Astrocyte (in vitro differentiated cells and primary cell): ENCODE data around the gene UROC1. TPM values are rescaled to one million over a fixed set of nuclear protein-coding genes. Genes with fewer than 3 reads are reported as not detected.

Experiments used
- DNase-seq: peaks from one replicate; pipeline ENCODE4 v3.0.0-alpha.2; 2010; ENCODE audit warnings: low read depth
- FAIRE-seq: peaks from 2 replicates; lab custom pipeline; 2011; peaks lifted over from hg19 to GRCh38; lab: Jason Lieb, UNC
- H2AFZ ChIP-seq: 2 replicates; pipeline ENCODE4 v1.6.0; 2012; ENCODE audit warnings: low read depth, low read length, inconsistent platforms
- H3K27ac ChIP-seq: 2 replicates; pipeline ENCODE4 v1.5.1; 2011; ENCODE audit warnings: low read depth, low read length, inconsistent platforms
- H3K27me3 ChIP-seq: 2 replicates; pipeline ENCODE4 v1.6.0; 2011; ENCODE audit warnings: low read length, inconsistent platforms; ENCODE audit not compliant: insufficient read depth
- H3K36me3 ChIP-seq: 2 replicates; pipeline ENCODE4 v1.5.1; 2011; ENCODE audit warnings: low read length, inconsistent platforms; ENCODE audit not compliant: insufficient read depth
- H3K4me1 ChIP-seq: 2 replicates; pipeline ENCODE4 v1.5.1; 2011; ENCODE audit warnings: low read length, inconsistent platforms; ENCODE audit not compliant: insufficient read depth
- H3K4me2 ChIP-seq: 2 replicates; pipeline ENCODE4 v1.6.0; 2012; ENCODE audit warnings: low read length, inconsistent platforms
- H3K4me3 ChIP-seq: 2 replicates; pipeline ENCODE4 v1.5.1; 2011; ENCODE audit warnings: low read depth, mild to moderate bottlenecking, low read length, inconsistent platforms; ENCODE audit not compliant: insufficient read depth
- H3K79me2 ChIP-seq: 2 replicates; pipeline ENCODE4 v1.6.0; 2012; ENCODE audit warnings: mild to moderate bottlenecking, low read length, inconsistent platforms; ENCODE audit not compliant: insufficient read depth
- H3K9ac ChIP-seq: 2 replicates; pipeline ENCODE4 v1.6.0; 2012; ENCODE audit warnings: mild to moderate bottlenecking, low read length, inconsistent platforms
- H3K9me3 ChIP-seq: 2 replicates; pipeline ENCODE4 v1.5.1; 2012; ENCODE audit warnings: low read depth, mild to moderate bottlenecking, low read length, inconsistent platforms; ENCODE audit not compliant: insufficient read depth
- H4K20me1 ChIP-seq: 2 replicates; pipeline ENCODE4 v1.6.0; 2012; ENCODE audit warnings: low read length, inconsistent platforms; ENCODE audit not compliant: insufficient read depth
- H3K27ac Mint-ChIP-seq: one replicate; pipeline ENCODE4 v1.8.0; 2021; ENCODE audit warnings: mild to moderate bottlenecking, mixed read lengths; ENCODE audit not compliant: unreplicated experiment
- H3K27me3 Mint-ChIP-seq: one replicate; pipeline ENCODE4 v1.8.0; 2021; ENCODE audit warnings: low read depth, mixed read lengths; ENCODE audit not compliant: unreplicated experiment
- H3K36me3 Mint-ChIP-seq: one replicate; pipeline ENCODE4 v1.8.0; 2021; ENCODE audit warnings: low read depth, mixed read lengths; ENCODE audit not compliant: unreplicated experiment
- H3K4me1 Mint-ChIP-seq: one replicate; pipeline ENCODE4 v1.8.0; 2021; ENCODE audit warnings: low read depth, mixed read lengths; ENCODE audit not compliant: unreplicated experiment
- H3K4me3 Mint-ChIP-seq: one replicate; pipeline ENCODE4 v1.8.0; 2021; ENCODE audit warnings: mild to moderate bottlenecking, moderate library complexity, mixed read lengths; ENCODE audit not compliant: unreplicated experiment
- H3K9me3 Mint-ChIP-seq: one replicate; pipeline ENCODE4 v1.8.0; 2021; ENCODE audit warnings: mild to moderate bottlenecking, mixed read lengths; ENCODE audit not compliant: unreplicated experiment
- EZH2 ChIP-seq: IDR thresholded peaks from 2 replicates; pipeline ENCODE4 v1.6.1; 2012; ENCODE audit warnings: mild to moderate bottlenecking, low read length, inconsistent platforms; ENCODE audit not compliant: insufficient read depth
- total RNA-seq: library from RNA; stranded (reverse); gene quantifications from 2 replicates; pipeline ENCODE4 v1.2.1, GENCODE V29; 2021
- TF ChIP-seq, protein P1 (sequence below): IDR thresholded peaks from 2 replicates; pipeline ENCODE4 v1.5.1; 2011; ENCODE audit warnings: low read depth, mild to moderate bottlenecking, inconsistent platforms, low read length, moderate library complexity; ENCODE audit not compliant: insufficient read depth

The UROC1 gene
- total RNA-seq, 1 donor from 2014 or later = not detected

DNA sequence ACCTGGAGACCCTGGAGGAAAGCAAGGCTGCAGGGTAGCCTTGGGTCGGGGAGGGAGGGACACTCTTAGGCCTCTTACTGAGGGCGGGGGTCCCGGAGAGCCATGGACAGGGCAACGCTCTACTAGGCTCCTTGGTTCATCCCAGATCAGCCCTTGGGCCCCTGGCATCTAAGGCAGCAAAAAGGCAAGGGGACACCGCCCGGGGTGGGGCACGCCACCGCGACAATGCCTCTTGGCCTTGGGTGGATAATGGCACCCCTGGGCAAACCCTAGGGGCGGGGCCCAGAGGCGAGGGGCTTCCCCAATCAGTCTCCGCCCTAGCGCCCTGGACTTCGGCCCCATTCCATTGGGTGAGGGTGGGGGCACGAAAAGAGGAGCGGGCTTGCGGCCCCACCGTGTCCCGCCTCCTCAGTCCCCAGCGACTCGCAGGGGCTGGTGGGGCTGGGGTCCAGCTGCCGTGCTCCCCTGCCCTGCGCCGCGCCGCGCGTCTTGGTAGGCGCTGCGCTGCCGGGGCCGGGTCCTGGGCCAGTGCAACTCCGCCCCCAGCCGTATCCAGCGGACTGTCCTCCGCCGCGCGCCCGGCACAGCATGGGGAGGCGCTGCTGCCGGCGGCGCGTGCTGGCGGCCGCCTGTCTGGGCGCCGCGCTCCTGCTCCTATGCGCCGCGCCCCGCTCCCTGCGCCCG, 6.3 kb upstream of the UROC1 start, which contains the start of gene CHST13:
CHST13 (plus strand) TSS at position 411 of the 684 bp plus-strand sequence; CDS start at position 589, 178 bp downstream.
- no peaks in the 10 kb centered on the region for H3K4me1 Mint-ChIP-seq
- FAIRE-seq (no peak), DNase-seq (peak; percentile 39)
- Histone ChIP-seq H4K20me1 (no peaks in the 10 kb centered on the region), H3K9ac (no peak within 1 kb of the TSS), H3K4me1 (peaks cover 7% of the 10 kb centered on the region), H3K4me2 (peak within 1 kb of the TSS; percentile 77), H3K9me3 (no peaks in the 10 kb centered on the region), H3K27ac (no peak within 1 kb of the TSS), H3K36me3 (no peaks in the 10 kb centered on the region), H2AFZ (peak within 1 kb of the TSS; percentile 71), H3K27me3 (peaks cover 21% of the 10 kb centered on the region), H3K4me3 (peak within 1 kb of the TSS; percentile 28), H3K79me2 (no peaks in the 10 kb centered on the region)
- peaks cover 74% of the 10 kb centered on the region for H3K27me3 Mint-ChIP-seq
- peak; percentile 34 for TF ChIP-seq EZH2
- TF ChIP-seq, protein P1, sequence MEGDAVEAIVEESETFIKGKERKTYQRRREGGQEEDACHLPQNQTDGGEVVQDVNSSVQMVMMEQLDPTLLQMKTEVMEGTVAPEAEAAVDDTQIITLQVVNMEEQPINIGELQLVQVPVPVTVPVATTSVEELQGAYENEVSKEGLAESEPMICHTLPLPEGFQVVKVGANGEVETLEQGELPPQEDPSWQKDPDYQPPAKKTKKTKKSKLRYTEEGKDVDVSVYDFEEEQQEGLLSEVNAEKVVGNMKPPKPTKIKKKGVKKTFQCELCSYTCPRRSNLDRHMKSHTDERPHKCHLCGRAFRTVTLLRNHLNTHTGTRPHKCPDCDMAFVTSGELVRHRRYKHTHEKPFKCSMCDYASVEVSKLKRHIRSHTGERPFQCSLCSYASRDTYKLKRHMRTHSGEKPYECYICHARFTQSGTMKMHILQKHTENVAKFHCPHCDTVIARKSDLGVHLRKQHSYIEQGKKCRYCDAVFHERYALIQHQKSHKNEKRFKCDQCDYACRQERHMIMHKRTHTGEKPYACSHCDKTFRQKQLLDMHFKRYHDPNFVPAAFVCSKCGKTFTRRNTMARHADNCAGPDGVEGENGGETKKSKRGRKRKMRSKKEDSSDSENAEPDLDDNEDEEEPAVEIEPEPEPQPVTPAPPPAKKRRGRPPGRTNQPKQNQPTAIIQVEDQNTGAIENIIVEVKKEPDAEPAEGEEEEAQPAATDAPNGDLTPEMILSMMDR = no peak
- H3K27ac Mint-ChIP-seq = peak within 1 kb of the TSS; percentile 12
- H3K9me3 Mint-ChIP-seq = no peaks in the 10 kb centered on the region
- H3K4me3 Mint-ChIP-seq = peak within 1 kb of the TSS; percentile 64
- peaks cover 1% of the 10 kb centered on the region for H3K36me3 Mint-ChIP-seq

DNA sequence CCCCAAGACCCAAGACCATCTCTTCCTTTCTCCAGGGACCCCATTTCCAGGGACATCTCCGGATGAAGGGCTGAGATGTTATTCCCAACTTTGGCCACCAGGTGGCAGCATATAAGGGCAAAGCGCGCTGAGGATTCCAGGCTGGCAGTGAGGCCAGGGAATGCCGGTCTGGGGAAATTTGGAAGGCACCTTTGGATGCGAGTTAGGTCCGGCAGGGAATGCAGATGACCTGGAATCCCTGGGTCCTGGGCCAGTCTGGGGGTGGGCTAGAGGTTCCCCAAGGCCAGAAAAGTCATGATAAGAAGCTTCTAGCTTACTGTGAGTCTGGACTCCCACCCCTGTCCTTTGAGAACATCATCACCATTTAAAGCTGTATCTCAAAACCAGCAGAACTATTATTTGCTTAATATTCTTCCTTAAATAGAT, 4.8 kb upstream of the UROC1 start:
- H3K4me3 Mint-ChIP-seq = no peak overlapping the region
- peak; percentile 69 for FAIRE-seq
- Histone ChIP-seq H3K9ac (no peak overlapping the region), H3K9me3 (no peaks in the 10 kb centered on the region), H3K79me2 (no peaks in the 10 kb centered on the region), H3K4me1 (peaks cover 7% of the 10 kb centered on the region), H4K20me1 (no peaks in the 10 kb centered on the region), H3K27ac (no peak overlapping the region), H3K4me2 (no peak overlapping the region), H3K36me3 (no peaks in the 10 kb centered on the region), H2AFZ (no peak overlapping the region), H3K4me3 (no peak overlapping the region), H3K27me3 (peaks cover 26% of the 10 kb centered on the region)
- no peaks in the 10 kb centered on the region for H3K4me1 Mint-ChIP-seq
- H3K36me3 Mint-ChIP-seq = peaks cover 1% of the 10 kb centered on the region
- TF ChIP-seq, protein P1 = peak; percentile 68
- TF ChIP-seq EZH2 = no peak
- H3K9me3 Mint-ChIP-seq = no peaks in the 10 kb centered on the region
- DNase-seq = peak; percentile 19
- no peak overlapping the region for H3K27ac Mint-ChIP-seq
- peaks cover 73% of the 10 kb centered on the region for H3K27me3 Mint-ChIP-seq
